Endothelial cell of umbilical vein (primary cell): Measurements from ENCODE around the gene FAM193A. TPM values are rescaled to one million over a fixed set of nuclear protein-coding genes. Genes with fewer than 3 reads are reported as not detected.

ENCODE experiments used
- Bru-seq: library from RNA; stranded (reverse); fragments of 400-500 nt; gene quantifications from one replicate; lab custom pipeline; 2021; lab: Mats Ljungman, UMichigan
- BruChase-seq, 2 experiments: library from RNA; stranded (reverse); fragments of 400-500 nt; gene quantifications; one replicate each; lab custom pipeline; 2021; lab: Mats Ljungman, UMichigan
- BruUV-seq: library from RNA; stranded (reverse); fragments of 400-500 nt; replicated peaks from 2 replicates; lab custom pipeline; 2021; lab: Mats Ljungman, UMichigan
- CTCF ChIA-PET: fragments of 300-600, 350-600 bp; sonication (Branson Sonifier 250); formaldehyde crosslinking; loops from one replicate; lab custom pipeline; 2021; ENCODE audit warnings: antibody characterized with exemption, inconsistent platforms; lab: Charles Lee
- POLR2A ChIA-PET: fragments of 300-600, 350-600 bp; sonication (Branson Sonifier 250); formaldehyde crosslinking; loops from one replicate; lab custom pipeline; 2021; ENCODE audit warnings: antibody characterized with exemption, inconsistent platforms; lab: Charles Lee
- DNase-seq: peaks from one replicate; pipeline ENCODE4 v3.0.0-alpha.2; 2011; ENCODE audit warnings: low read depth, low spot score
- FAIRE-seq: peaks from 2 replicates; lab custom pipeline; 2011; peaks lifted over from hg19 to GRCh38; lab: Jason Lieb, UNC
- H2AFZ ChIP-seq: 2 replicates; pipeline ENCODE4 v1.6.0; 2012; ENCODE audit warnings: low read depth, low read length, control low read depth, inconsistent platforms
- H3K27ac ChIP-seq: 2 replicates; pipeline ENCODE4 v1.5.1; 2011; ENCODE audit warnings: low read depth, mild to moderate bottlenecking, control low read depth, low read length, moderate library complexity; ENCODE audit not compliant: insufficient read depth
- H3K27me3 ChIP-seq, 2 experiments: 2 replicates each; pipeline versions ENCODE4 v1.6.0 to v1.6.1; 2011; ENCODE audit warnings: low read length in 2 of 2, mixed read lengths in 1 of 2; ENCODE audit not compliant: control insufficient read depth in 2 of 2, insufficient read depth in 2 of 2
- H3K36me3 ChIP-seq, 2 experiments: 2 replicates in 1 of 2; 3 replicates in 1 of 2; pipeline ENCODE4 v1.5.1; 2011; ENCODE audit warnings: low read length in 2 of 2, mild to moderate bottlenecking in 1 of 2, moderate library complexity in 1 of 2; ENCODE audit not compliant: control insufficient read depth in 2 of 2, insufficient read depth in 2 of 2; ENCODE audit errors: extremely low read depth in 1 of 2
- H3K4me1 ChIP-seq: 3 replicates; pipeline ENCODE4 v1.5.1; 2011; ENCODE audit warnings: mild to moderate bottlenecking, low read length; ENCODE audit not compliant: control insufficient read depth, insufficient read depth; ENCODE audit errors: extremely low read depth
- H3K4me2 ChIP-seq: 2 replicates; pipeline ENCODE4 v1.6.1; 2011; ENCODE audit warnings: low read length, control low read depth, mixed read lengths; ENCODE audit not compliant: insufficient read depth
- H3K4me3 ChIP-seq, 3 experiments: fragments of 200-600 bp in 1 of 3; sonication (generic), shearing (Covaris generic) in 1 of 3; replicated peaks in 1 of 3; 2 replicates each; pipeline ENCODE4 v1.5.1; 2011 to 2016; ENCODE audit warnings: control low read depth in 3 of 3, low read length in 3 of 3, mild to moderate bottlenecking in 2 of 3, inconsistent platforms in 1 of 3, low read depth in 1 of 3, moderate library complexity in 1 of 3; ENCODE audit not compliant: insufficient read depth in 1 of 3
- H3K79me2 ChIP-seq: 2 replicates; pipeline ENCODE4 v1.6.0; 2012; ENCODE audit warnings: low read length, inconsistent platforms; ENCODE audit not compliant: control insufficient read depth, insufficient read depth
- H3K9ac ChIP-seq: replicated peaks from 2 replicates; pipeline ENCODE3; 2011; ENCODE audit warnings: low read length, control low read depth; ENCODE audit not compliant: insufficient read depth; ENCODE audit errors: extremely low read depth
- H3K9me1 ChIP-seq: replicated peaks from 3 replicates; pipeline ENCODE4 v1.6.0; 2011; ENCODE audit warnings: mild to moderate bottlenecking, low read length; ENCODE audit not compliant: control insufficient read depth, insufficient read depth; ENCODE audit errors: extremely low read depth
- H3K9me3 ChIP-seq: replicated peaks from 2 replicates; pipeline ENCODE4 v1.5.1; 2012; ENCODE audit warnings: low read length, inconsistent platforms; ENCODE audit not compliant: control insufficient read depth, insufficient read depth
- H4K20me1 ChIP-seq: replicated peaks from 2 replicates; pipeline ENCODE3; 2011; ENCODE audit warnings: mild to moderate bottlenecking, low read length; ENCODE audit not compliant: control insufficient read depth, insufficient read depth; ENCODE audit errors: extremely low read depth
- FOS ChIP-seq: IDR thresholded peaks from 2 replicates; pipeline ENCODE4 v1.6.1; 2011; ENCODE audit warnings: mild to moderate bottlenecking, low read length, moderate library complexity, borderline replicate concordance; ENCODE audit not compliant: insufficient read depth
- GATA2 ChIP-seq: IDR thresholded peaks from 2 replicates; pipeline ENCODE4 v1.7.0; 2011; ENCODE audit warnings: low read depth, mild to moderate bottlenecking, moderate library complexity, mixed read lengths, low read length; ENCODE audit not compliant: insufficient read length, insufficient read depth
- JUN ChIP-seq: IDR thresholded peaks from 2 replicates; pipeline ENCODE4 v1.6.1; 2011; ENCODE audit warnings: borderline replicate concordance, low read depth; ENCODE audit not compliant: insufficient read length, insufficient read depth
- MYC ChIP-seq: IDR thresholded peaks from one replicate; pipeline ENCODE4 v1.6.1; 2011; ENCODE audit warnings: mild to moderate bottlenecking, low read depth, low read length
- POLR2A ChIP-seq: IDR thresholded peaks from 2 replicates; pipeline ENCODE4 v1.6.1; 2012; ENCODE audit warnings: low read depth, mild to moderate bottlenecking, control low read depth, low read length
- POLR2AphosphoS5 ChIP-seq: IDR thresholded peaks from 2 replicates; pipeline ENCODE4 v1.6.1; 2012; ENCODE audit warnings: low read depth, mild to moderate bottlenecking, control low read depth, low read length, moderate library complexity; ENCODE audit not compliant: insufficient read depth
- dilution Hi-C: fragments of 300-500 bp; cut with MboI; formaldehyde crosslinking; loops from one replicate; pipeline ENCODE4 v1.15.0; 2019; ENCODE audit warnings: low sequenced_read_pairs; ENCODE audit not compliant: extremely low pct_ligation_motif_present
- intact Hi-C: fragments of 100-400 bp; cut with micrococcal nuclease; formaldehyde crosslinking; loops from one replicate; pipeline ENCODE4 v1.10.0; 2022
- long read RNA-seq: library from polyadenylated mRNA; stranded (forward); transcript quantifications from one replicate; pipeline ENCODE4 v2.0.0, GENCODE V29; 2021
- polyA minus RNA-seq, 3 experiments: library from RNA; depleted of rRNA, polyadenylated mRNA; stranded (reverse); fragments of >200 nt; gene quantifications; 1 replicate in 1 of 3; 2 replicates in 2 of 3; pipeline ENCODE4 v1.2.3, GENCODE V29; 2011
- polyA plus RNA-seq, 4 experiments: library from polyadenylated mRNA; depleted of rRNA in 3 of 4; stranded (reverse) in 3 of 4; unstranded in 1 of 4; fragments of >200 nt; gene quantifications; 2 replicates each; pipeline versions ENCODE4 v1.2.1 to v1.2.3, GENCODE V29; 2011 to 2012; ENCODE audit warnings: missing spikeins in 1 of 4
- total RNA-seq: library from RNA; stranded (reverse); gene quantifications from 2 replicates; pipeline ENCODE4 v1.2.3, GENCODE V29; 2021

FAM193A gene, protein sequence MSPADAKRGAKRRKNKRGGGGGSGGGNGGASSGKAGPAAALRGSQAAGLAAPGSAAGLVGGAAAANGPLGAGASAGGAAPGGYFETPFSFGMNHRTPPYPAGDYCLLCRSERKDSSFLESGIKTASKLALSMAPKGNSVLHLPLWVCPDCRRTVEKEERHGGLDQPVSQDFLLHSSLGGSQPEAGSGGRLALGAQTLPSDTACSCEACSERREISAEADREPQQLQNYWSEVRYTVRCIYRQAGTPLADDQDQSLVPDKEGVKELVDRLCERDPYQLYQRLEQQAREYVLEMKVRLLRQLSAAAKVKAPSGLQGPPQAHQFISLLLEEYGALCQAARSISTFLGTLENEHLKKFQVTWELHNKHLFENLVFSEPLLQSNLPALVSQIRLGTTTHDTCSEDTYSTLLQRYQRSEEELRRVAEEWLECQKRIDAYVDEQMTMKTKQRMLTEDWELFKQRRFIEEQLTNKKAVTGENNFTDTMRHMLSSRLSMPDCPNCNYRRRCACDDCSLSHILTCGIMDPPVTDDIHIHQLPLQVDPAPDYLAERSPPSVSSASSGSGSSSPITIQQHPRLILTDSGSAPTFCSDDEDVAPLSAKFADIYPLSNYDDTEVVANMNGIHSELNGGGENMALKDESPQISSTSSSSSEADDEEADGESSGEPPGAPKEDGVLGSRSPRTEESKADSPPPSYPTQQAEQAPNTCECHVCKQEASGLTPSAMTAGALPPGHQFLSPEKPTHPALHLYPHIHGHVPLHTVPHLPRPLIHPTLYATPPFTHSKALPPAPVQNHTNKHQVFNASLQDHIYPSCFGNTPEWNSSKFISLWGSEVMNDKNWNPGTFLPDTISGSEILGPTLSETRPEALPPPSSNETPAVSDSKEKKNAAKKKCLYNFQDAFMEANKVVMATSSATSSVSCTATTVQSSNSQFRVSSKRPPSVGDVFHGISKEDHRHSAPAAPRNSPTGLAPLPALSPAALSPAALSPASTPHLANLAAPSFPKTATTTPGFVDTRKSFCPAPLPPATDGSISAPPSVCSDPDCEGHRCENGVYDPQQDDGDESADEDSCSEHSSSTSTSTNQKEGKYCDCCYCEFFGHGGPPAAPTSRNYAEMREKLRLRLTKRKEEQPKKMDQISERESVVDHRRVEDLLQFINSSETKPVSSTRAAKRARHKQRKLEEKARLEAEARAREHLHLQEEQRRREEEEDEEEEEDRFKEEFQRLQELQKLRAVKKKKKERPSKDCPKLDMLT (N-terminal part only)
- 32.0 and 32.1 TPM in 2 replicates for total RNA-seq
- 12.3 TPM in 2 replicates for polyA plus RNA-seq
- polyA plus RNA-seq (2011; cell fraction: cytosol; rRNA removed): 11.5 and 12.2 TPM in 2 replicates
- polyA plus RNA-seq (2011; cell fraction: nucleus; rRNA removed): 37.7 and 38.6 TPM in 2 replicates
- polyA plus RNA-seq (2012): 13.8 and 13.9 TPM in 2 replicates
- polyA minus RNA-seq: 23.4 and 26.9 TPM in 2 replicates
- 9.9 TPM for polyA minus RNA-seq (2011; cell fraction: cytosol; rRNA and poly(A)+ RNA removed)
- 44.1 and 45.2 TPM in 2 replicates for polyA minus RNA-seq (2011; cell fraction: nucleus; rRNA and poly(A)+ RNA removed)
- percentile 84 among the genes with signal in this experiment for Bru-seq, nascent RNA
- BruChase-seq, experiment 1, labeled RNA remaining after a 6-hour chase: percentile 82 among the genes with signal in this experiment
- percentile 81 among the genes with signal in this experiment for BruChase-seq, experiment 2, labeled RNA remaining after a 2-hour chase
- long read RNA-seq, full-length matches to known transcripts: 3 of 38 reads
- long read RNA-seq, partial matches to known transcripts: 11 of 38 reads
- long read RNA-seq, other reads (novel, unspliced or antisense): 24 of 38 reads

DNA sequence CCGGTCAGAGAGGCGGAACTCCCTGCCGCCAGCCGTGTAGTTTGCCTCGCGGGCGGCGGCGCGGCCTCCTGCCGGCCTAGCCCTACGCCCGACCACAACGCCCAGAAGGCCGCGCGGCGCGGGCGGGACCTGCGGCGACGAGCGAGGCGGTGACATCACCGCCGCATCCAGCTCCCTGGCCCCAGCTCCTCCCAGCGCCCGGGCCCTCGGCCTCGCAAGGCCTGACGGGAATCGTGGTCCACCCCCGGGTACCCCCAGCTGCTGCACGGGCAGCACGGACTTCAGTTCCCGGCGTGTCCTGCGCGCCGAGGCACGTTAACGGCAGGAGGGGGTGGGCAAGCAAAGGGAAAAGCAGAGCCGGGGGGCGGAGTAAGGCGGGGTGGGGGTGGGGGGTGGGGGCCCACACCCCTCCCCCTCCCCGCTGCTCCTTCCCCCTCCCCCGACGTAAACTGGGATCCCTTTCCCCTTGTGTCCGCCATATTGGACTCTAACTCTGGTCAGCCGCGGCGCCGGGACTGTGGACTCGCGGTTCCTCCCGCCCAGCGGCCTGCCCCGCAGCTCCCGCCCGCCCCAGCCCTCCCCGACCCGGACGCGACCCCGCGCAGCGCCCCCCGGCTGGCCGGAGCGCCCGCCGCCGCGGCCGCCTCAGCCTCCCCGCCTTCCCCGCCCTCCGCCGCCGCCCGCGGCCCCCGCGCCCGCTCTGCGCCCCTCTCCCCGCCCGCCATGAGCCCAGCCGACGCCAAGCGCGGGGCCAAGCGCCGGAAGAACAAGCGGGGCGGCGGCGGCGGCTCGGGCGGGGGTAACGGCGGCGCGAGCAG lies at the start of gene FAM193A:
Gene FAM193A (plus strand): TSS at position 455 of the 818 bp plus-strand sequence. CDS start 269 bp downstream, at position 724.
- no peaks in the 10 kb centered on the region for H3K36me3 ChIP-seq
- no peaks in the 10 kb centered on the region for H3K9me3 ChIP-seq
- CTCF ChIA-PET: interaction anchor here (1.3 to 1.6 kb wide), 2 partner anchors 16 to 66 kb away, joined by 3 to 6 read pairs; no protein-coding TSS in a partner anchor
- intact Hi-C loops (loop anchor here (5.0 to 10.0 kb wide), 3 partner anchors 178 to 276 kb away; partner anchors contain the start of gene TNIP2), dilution Hi-C loops (no loop called here)
- peak within 1 kb of the TSS; percentile 35 for H2AFZ ChIP-seq
- peaks cover 9% of the 10 kb centered on the region for H3K4me1 ChIP-seq
- DNase-seq (peak; percentile 100), FAIRE-seq (peak; percentile 96)
- TF ChIP-seq POLR2AphosphoS5 (peak; percentile 55), FOS (no peak), MYC (no peak), JUN (no peak), POLR2A (peak; percentile 46), GATA2 (no peak)
- BruUV-seq: no TSS peak
- peak within 1 kb of the TSS; percentile 75 to 99 (median 88) for H3K4me3 ChIP-seq
- H3K27me3 ChIP-seq: no peaks in the 10 kb centered on the region
- POLR2A ChIA-PET: interaction anchor here (0.6 to 0.9 kb wide), 2 partner anchors 16 to 270 kb away, joined by 3 read pairs; no protein-coding TSS in a partner anchor
- peak within 1 kb of the TSS; percentile 81 for H3K27ac ChIP-seq
- no peaks in the 10 kb centered on the region for H3K9me1 ChIP-seq
- H3K4me2 ChIP-seq: peak within 1 kb of the TSS; percentile 93
- H4K20me1 ChIP-seq: no peaks in the 10 kb centered on the region
- peak within 1 kb of the TSS; percentile 89 for H3K9ac ChIP-seq
- peaks cover 43% of the 10 kb centered on the region for H3K79me2 ChIP-seq
